Fibroblast of skin of left biceps (primary cell): ENCODE measurements around the gene MROH7.

Experiments used
- DNase-seq, 2 experiments: peaks; one replicate each; pipeline ENCODE4 v3.0.0-alpha.2; 2013; ENCODE audit warnings: low read depth in 2 of 2

The MROH7 gene

GRCh38 chr1:54651608-54652007 lies 10.0 kb downstream of the MROH7 start:
- no peak for DNase-seq

GRCh38 chr1:54652168-54652567 lies 10.6 kb downstream of the MROH7 start:
- DNase-seq = no peak

GRCh38 chr1:54653036-54653435 lies 11.4 kb downstream of the MROH7 start:
- no peak for DNase-seq

GRCh38 chr1:54658164-54658913 lies 16.8 kb downstream of the MROH7 start:
- no peak for DNase-seq

GRCh38 chr1:54663725-54664124 lies 22.1 kb downstream of the MROH7 start:
- DNase-seq = no peak

- DNase-seq = no peak
These were observed 22.8 kb downstream of the MROH7 start for GRCh38 chr1:54664364-54664763.

- DNase-seq = no peak
These were observed 24.3 kb downstream of the MROH7 start for GRCh38 chr1:54665852-54666251.

- no peak for DNase-seq
These were observed 24.7 kb downstream of the MROH7 start for GRCh38 chr1:54666333-54666732.

- DNase-seq = no peak
These were observed 26.2 kb downstream of the MROH7 start for GRCh38 chr1:54667797-54668196.

GRCh38 chr1:54668567-54668966 lies 27.0 kb downstream of the MROH7 start:
- no peak for DNase-seq

- peak in 1 of 2 experiments; percentile 5 for DNase-seq
These were observed 30.5 kb downstream of the MROH7 start for GRCh38 chr1:54671985-54672608.

- DNase-seq = no peak
These were observed 37.4 kb downstream of the MROH7 start for GRCh38 chr1:54678776-54679643.

- DNase-seq = no peak
These were observed 38.1 kb downstream of the MROH7 start for GRCh38 chr1:54679706-54680105.

- DNase-seq = no peak
These were observed 38.8 kb downstream of the MROH7 start for GRCh38 chr1:54680387-54680786.

- no peak for DNase-seq
These were observed 39.8 kb downstream of the MROH7 start for GRCh38 chr1:54681358-54681757.

GRCh38 chr1:54683453-54683852 lies 41.9 kb downstream of the MROH7 start:
- DNase-seq = no peak

GRCh38 chr1:54685335-54685905 lies 43.8 kb downstream of the MROH7 start:
- no peak for DNase-seq

GRCh38 chr1:54686155-54686554 lies 44.6 kb downstream of the MROH7 start:
- DNase-seq = no peak

GRCh38 chr1:54694771-54695170 lies 53.2 kb downstream of the MROH7 start:
- DNase-seq = no peak

GRCh38 chr1:54695221-54695620 lies 53.6 kb downstream of the MROH7 start:
- no peak for DNase-seq

- DNase-seq = no peak
These were observed 54.2 kb downstream of the MROH7 start for GRCh38 chr1:54695764-54696163.

- no peak for DNase-seq
These were observed 54.7 kb downstream of the MROH7 start for GRCh38 chr1:54696262-54696661.
